Panc1 (cell line): Measurements from ENCODE around the gene ELP5.

Source experiments
- POLR2AphosphoS5 ChIP-seq: IDR thresholded peaks from 2 replicates; pipeline ENCODE4 v1.6.1; 2012; ENCODE audit warnings: mild to moderate bottlenecking, low read depth, low read length, moderate library complexity
- SIN3A ChIP-seq: IDR thresholded peaks from 2 replicates; pipeline ENCODE4 v1.6.1; 2012; ENCODE audit warnings: low read depth, mild to moderate bottlenecking, low read length, moderate library complexity, borderline replicate concordance; ENCODE audit not compliant: insufficient read depth
- TF ChIP-seq, protein P1 (sequence below): fragments of 450-650 bp; IDR thresholded peaks from 2 replicates; pipeline ENCODE4 v1.5.1; 2017; ENCODE audit warnings: mild to moderate bottlenecking

DNA sequence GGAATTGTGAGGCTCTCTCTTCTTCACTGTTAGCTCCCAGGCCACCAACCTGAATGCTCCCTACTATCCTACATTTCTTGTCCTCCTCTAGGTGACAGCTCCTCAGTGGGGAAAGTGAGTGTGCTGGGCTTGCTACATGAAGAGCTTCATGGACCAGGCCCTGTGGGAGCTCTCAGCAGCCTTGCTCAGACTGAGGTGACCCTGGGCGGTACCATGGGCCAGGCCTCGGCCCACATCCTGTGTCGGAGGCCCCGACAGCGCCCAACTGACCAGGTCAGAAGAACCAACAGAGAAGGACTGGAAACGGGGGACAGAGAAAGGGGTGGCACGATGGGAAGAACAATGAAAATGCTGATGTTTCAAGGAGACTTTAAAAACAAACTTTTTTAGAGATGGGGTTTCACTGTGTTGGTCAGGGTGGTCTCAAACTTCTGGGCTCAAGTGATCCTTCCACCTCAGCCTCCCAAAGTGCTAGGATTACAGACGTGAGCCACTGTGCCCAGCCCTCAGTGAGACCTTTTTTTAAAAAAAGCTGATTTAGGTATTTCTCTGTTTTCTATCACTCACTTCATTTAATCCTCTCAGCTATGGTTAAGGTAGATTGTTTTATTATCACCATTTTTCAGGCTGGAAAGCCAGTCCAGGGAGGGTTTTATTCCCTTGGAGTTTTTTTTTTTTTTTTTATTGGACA, 4.9 kb downstream of the ELP5 start:
- no peak for TF ChIP-seq POLR2AphosphoS5
- TF ChIP-seq, protein P1, sequence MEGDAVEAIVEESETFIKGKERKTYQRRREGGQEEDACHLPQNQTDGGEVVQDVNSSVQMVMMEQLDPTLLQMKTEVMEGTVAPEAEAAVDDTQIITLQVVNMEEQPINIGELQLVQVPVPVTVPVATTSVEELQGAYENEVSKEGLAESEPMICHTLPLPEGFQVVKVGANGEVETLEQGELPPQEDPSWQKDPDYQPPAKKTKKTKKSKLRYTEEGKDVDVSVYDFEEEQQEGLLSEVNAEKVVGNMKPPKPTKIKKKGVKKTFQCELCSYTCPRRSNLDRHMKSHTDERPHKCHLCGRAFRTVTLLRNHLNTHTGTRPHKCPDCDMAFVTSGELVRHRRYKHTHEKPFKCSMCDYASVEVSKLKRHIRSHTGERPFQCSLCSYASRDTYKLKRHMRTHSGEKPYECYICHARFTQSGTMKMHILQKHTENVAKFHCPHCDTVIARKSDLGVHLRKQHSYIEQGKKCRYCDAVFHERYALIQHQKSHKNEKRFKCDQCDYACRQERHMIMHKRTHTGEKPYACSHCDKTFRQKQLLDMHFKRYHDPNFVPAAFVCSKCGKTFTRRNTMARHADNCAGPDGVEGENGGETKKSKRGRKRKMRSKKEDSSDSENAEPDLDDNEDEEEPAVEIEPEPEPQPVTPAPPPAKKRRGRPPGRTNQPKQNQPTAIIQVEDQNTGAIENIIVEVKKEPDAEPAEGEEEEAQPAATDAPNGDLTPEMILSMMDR: no peak
- TF ChIP-seq SIN3A: no peak
